ENCODE data around the gene NEK1.

Gene NEK1

DNA sequence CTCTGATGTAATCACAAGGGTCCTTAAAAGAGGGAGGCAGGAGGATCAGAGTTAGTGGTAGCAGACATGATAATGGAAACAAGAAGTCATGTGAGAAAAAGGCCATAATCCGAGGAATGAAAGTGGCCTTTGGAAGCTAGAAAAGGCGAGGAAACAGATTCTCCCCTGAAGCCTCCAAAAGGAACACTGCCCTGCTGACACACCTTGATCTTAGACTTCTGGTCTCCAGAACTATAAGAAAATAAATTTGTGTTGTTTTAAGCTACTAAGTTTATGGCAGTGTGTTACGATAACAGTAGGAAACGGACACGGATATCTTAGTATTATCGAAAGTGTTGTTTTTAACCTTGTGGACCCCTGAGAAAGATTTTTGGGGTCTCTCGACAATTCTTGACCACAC is 32.4 kb upstream of the NEK1 start:
- no peak overlapping the region for H3K27ac ChIP-seq
- TF ChIP-seq, protein P1, sequence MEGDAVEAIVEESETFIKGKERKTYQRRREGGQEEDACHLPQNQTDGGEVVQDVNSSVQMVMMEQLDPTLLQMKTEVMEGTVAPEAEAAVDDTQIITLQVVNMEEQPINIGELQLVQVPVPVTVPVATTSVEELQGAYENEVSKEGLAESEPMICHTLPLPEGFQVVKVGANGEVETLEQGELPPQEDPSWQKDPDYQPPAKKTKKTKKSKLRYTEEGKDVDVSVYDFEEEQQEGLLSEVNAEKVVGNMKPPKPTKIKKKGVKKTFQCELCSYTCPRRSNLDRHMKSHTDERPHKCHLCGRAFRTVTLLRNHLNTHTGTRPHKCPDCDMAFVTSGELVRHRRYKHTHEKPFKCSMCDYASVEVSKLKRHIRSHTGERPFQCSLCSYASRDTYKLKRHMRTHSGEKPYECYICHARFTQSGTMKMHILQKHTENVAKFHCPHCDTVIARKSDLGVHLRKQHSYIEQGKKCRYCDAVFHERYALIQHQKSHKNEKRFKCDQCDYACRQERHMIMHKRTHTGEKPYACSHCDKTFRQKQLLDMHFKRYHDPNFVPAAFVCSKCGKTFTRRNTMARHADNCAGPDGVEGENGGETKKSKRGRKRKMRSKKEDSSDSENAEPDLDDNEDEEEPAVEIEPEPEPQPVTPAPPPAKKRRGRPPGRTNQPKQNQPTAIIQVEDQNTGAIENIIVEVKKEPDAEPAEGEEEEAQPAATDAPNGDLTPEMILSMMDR (IDR thresholded peaks at IDR 0.05), result no peak
- DNase-seq (ENCODE audit: low spot score), result no peak
- H3K4me3 ChIP-seq, result no peak overlapping the region

DNA sequence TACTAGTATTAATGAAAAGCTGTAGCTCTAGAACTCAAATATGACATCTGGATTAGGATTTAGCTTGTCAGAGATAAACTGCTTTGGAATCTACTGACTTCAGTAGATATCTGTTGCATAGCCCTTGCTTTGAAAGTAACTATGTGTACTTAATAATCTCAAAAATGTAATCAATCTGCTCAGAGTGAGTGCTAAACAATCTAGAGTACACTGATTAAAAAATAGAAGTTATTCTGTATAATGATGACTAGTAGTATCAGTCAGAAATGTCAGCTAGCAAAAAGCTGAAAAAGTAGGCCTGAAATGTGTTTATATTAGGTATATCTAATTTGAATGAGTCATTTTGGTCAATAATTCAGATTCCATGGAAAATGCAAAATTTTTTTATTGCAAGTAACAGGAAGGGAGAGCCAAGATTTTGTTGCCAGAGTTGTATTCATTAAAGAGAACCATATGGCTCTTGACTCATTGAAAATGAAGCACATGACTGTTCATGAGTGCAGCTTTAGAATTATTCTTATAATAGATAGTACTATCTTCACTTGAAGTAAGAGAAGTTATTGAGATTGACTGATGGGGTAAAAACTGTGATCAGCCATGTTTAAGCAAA is 28.0 kb upstream of the NEK1 start:
- H3K4me3 ChIP-seq, result no peak overlapping the region
- no peak overlapping the region for H3K27ac ChIP-seq
- DNase-seq (ENCODE audit: low spot score), result no peak
- TF ChIP-seq, protein P1 (IDR thresholded peaks at IDR 0.05), result no peak

DNA sequence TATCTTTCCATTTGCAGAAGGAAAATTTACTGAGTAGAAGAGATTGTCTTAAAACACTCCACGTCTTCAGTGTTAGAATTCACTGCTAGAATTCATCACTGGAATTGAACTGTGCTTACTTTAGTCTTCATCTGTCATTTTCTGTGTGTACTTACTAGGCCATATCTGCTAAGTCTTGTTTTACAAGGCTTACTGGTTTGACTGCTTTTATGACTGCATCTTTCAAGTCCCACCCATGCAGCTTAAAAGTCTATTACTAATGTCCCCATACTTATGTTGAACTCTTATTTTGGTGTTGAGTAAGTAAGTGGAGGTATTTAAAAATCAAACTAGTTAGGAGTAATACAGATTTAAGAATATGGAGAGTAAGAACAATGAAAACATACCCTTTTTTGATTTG is 22.6 kb upstream of the NEK1 start:
- no peak overlapping the region for H3K27ac ChIP-seq
- no peak overlapping the region for H3K4me3 ChIP-seq
- DNase-seq (ENCODE audit: low spot score), result no peak
- TF ChIP-seq, protein P1 (IDR thresholded peaks at IDR 0.05), result no peak

DNA sequence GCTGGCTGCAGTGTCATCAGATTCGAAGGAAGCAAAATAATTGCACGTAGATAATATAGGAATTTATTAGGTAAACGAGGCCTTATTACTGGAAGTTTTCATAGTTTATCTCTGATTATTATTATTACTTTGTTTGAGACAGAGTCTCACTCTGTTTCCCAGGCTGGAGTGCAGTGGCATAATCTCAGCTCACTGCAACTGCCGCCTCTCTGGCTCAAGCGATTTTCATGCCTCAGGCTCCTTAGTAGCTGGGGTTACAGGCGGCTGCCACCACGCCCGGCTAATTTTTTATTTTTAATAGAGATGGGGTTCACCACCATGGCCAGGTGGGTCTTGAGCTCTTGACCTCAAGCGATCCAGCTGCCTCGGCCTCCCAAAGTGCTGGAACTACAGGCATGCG is 20.5 kb upstream of the NEK1 start:
- H3K27ac ChIP-seq, result no peak overlapping the region
- H3K4me3 ChIP-seq, result no peak overlapping the region
- DNase-seq (ENCODE audit: low spot score), result no peak
- TF ChIP-seq, protein P1 (IDR thresholded peaks at IDR 0.05), result no peak

DNA sequence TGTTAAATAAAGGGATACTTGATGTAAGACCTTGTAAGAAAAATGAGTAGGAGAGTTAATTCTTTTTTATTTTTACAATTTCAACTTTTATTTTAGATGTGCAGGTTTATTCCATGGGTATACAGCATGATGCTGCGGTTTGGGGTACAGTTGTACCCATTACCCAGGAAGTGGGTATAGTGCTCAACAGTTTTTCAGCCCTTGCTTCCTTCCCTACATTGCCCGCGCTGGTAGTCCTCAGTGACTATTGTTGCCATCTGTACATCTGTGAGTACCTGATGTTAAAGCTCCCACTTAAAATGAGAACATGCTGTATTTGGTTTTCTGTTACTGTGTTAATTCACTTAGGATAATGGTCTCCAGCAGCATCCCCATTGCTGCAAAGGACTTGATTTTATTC is 17.7 kb upstream of the NEK1 start:
- Histone ChIP-seq H3K4me3 (no peak overlapping the region), H3K27ac (no peak overlapping the region)
- TF ChIP-seq, protein P1 (IDR thresholded peaks at IDR 0.05), result no peak
- no peak for DNase-seq (ENCODE audit: low spot score)

DNA sequence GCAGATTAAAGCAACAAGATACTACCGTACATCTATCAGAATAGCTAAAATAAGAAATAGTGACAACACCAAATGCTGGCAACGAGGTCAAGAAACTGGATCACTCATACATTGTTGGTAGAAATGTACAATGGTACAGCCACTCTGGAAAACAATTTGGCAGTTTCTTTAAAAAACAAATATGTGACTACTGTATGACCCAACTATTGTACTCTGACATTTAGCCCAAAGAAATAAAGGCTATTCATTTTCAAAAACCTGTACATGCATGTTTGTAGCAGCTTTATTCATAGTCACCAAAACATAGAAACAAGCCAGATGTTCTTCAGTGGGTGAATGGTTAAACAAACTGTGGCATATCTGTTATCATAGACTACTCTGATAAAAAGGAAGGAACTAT is 16.2 kb upstream of the NEK1 start:
- no peak overlapping the region for H3K4me3 ChIP-seq
- H3K27ac ChIP-seq, result no peak overlapping the region
- TF ChIP-seq, protein P1 (IDR thresholded peaks at IDR 0.05), result no peak
- DNase-seq (ENCODE audit: low spot score), result no peak

DNA sequence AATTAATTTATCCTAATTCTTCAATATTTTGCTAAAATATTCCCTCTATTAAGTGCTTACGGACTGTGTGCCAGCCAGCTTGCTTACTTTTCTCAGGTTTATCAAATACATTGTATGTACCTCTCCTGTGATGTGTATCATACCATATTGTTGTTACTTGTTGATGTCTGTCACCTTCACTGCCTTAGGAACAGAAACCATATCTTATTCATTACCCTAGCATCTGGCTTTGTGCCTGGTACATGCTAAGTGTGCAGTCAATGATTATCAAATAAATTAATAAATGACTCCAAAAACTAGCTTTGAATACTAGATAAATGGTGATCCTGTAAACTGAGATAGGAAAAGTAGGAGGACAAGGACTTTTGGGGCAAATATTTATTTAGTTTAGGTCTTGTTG is 14.9 kb upstream of the NEK1 start:
- H3K27ac ChIP-seq, result no peak overlapping the region
- H3K4me3 ChIP-seq, result no peak overlapping the region
- no peak for DNase-seq (ENCODE audit: low spot score)
- TF ChIP-seq, protein P1 (IDR thresholded peaks at IDR 0.05), result no peak
